H1 (cell line): ENCODE results near the gene PRR23C. TPM values are rescaled to one million over a fixed set of nuclear protein-coding genes. Genes with fewer than 3 reads are reported as not detected.

Source experiments
- CHD7 ChIP-seq: fragments of 300-600 bp; sonication (generic); IDR thresholded peaks from 2 replicates; pipeline ENCODE4 v1.7.1; 2012; ENCODE audit warnings: low read length, moderate library complexity, mild to moderate bottlenecking, inconsistent platforms; ENCODE audit not compliant: insufficient replicate concordance
- EP300 ChIP-seq, 2 experiments: IDR thresholded peaks; 1 replicate in 1 of 2; 2 replicates in 1 of 2; pipeline ENCODE4 v1.6.1; 2011 to 2012; ENCODE audit warnings: low read depth in 2 of 2, low read length in 2 of 2, mild to moderate bottlenecking in 2 of 2, borderline replicate concordance in 1 of 2, inconsistent platforms in 1 of 2, moderate library complexity in 1 of 2
- SIN3A ChIP-seq, 2 experiments: IDR thresholded peaks in 1 of 2; conservative IDR thresholded peaks in 1 of 2; 2 replicates each; pipeline ENCODE4 v1.6.1; 2011 to 2012; ENCODE audit warnings: low read length in 2 of 2, improper control_type of control experiment in 1 of 2, low read depth in 1 of 2, mild to moderate bottlenecking in 1 of 2
- SP2 ChIP-seq: IDR thresholded peaks from 2 replicates; pipeline ENCODE4 v1.6.1; 2012; ENCODE audit warnings: mild to moderate bottlenecking, low read length, inconsistent platforms
- TAF7 ChIP-seq: optimal IDR thresholded peaks from 2 replicates; pipeline ENCODE3; 2011; ENCODE audit warnings: low read depth, mild to moderate bottlenecking, inconsistent platforms, low read length, moderate library complexity, borderline replicate concordance
- polyA plus RNA-seq, 7 experiments: library from polyadenylated mRNA; depleted of rRNA in 3 of 7; stranded (reverse) in 5 of 7; unstranded in 2 of 7; fragments of >200 nt in 5 of 7; fragments of 200-250 nt in 2 of 7; gene quantifications; 1 replicate in 5 of 7; 2 replicates in 1 of 7; 4 replicates in 1 of 7; pipeline versions ENCODE4 v1.2.1 to v1.2.3, GENCODE V29; 2011 to 2013; ENCODE audit warnings: missing spikeins in 2 of 7, mixed read lengths in 2 of 7
- total RNA-seq: library from RNA; stranded (reverse); fragmentation: NEBNext Ultra II Directional; extraction: Animal tissue kit (Norgen Biotek cat#: 25700); gene quantifications from 2 replicates; pipeline ENCODE4 v1.2.1, GENCODE V29; 2021

The PRR23C gene
- total and polyA plus RNA-seq, 2 of the 8 experiments (the other 6 are each of a cell fraction or from before 2014, with no cell fraction given) = not detected

DNA sequence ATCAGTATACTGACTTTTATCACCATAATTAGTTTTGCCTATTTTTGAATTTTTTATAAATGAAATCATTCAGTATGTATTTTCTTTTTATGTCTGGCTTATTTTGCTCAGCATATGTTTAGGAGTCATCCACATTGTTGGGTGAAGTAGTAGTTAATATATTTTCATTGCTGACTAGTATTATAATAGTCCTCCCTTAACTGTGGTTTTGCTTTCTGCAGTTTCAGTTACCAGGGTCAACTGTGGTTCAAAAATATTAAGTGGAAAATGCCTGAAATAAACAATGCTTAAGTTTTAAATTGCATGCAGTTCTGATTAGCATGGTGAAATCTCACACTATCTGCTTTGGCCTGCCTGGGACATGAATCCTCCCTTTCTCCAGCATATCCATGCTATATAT, 39.5 kb upstream of the PRR23C start (continued):
- TF ChIP-seq CHD7 (no peak), TAF7 (no peak), SP2 (no peak), SIN3A (conservative IDR thresholded peaks at IDR 0.05 in 1 of 2, IDR thresholded peaks at IDR 0.05 in 1 of 2; ENCODE audit: low read depth in 1 of 2, low read length in 2 of 2) (no peak), EP300 (IDR thresholded peaks at IDR 0.05; ENCODE audit: borderline replicate concordance in 1 of 2, low read depth in 2 of 2, low read length in 2 of 2) (no peak)
